OCI-LY1 (cell line): Measurements from ENCODE around the gene TMEM79.

ENCODE experiments used
- EZH2 ChIP-seq: fragments of 200-600 bp; sonication (generic), shearing (Covaris generic); IDR thresholded peaks from 2 replicates; pipeline ENCODE4 v1.8.0; 2017; ENCODE audit warnings: borderline replicate concordance, mixed run types, mild to moderate bottlenecking, antibody characterized with exemption, low read length, moderate library complexity, mixed read lengths
- TF ChIP-seq, protein P1 (sequence below): fragments of 200-600 bp; sonication (generic), shearing (Covaris generic); IDR thresholded peaks from 2 replicates; pipeline ENCODE4 v1.5.1; 2017; ENCODE audit warnings: mild to moderate bottlenecking, antibody characterized with exemption, low read length, moderate library complexity, mixed read lengths

DNA sequence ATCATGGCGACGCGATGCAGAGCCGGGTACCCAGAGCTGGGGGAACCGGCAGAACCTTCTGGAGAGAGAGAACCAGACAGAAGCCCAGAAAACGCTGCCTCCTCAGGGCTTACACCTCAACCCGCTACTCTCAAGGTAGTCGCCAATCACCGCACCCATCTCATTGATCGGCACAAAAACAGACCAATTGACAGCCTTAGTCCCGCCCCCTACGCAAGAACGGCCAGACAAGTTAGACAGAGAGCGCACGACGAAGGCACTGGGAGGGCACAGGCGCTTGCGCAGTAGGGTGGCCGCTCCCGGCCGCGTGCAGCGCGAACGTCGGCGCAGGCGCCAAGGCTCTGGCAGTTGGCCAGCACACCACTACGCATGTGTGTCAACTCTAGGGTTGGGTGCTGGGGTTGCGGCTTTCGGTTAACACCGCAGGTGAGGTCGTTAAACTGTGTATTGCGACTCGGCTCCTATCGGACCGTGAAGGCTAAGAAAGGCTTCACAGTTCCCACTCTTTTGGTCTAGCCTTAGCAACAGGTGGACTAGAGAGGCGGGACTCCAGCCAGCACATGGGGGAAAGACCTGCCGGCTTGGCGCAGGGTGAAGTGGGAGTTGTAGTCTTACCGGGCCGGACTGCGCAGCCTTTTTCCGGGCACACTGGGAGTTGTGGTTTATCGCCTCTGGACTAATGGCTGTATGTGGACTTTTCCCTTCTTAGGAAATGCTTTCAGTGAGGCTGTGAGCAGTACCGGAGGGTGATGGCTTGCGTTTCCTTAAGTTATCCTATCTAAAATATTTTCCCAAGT, 54.3 kb downstream of the TMEM79 start, which contains the start of the genes CCT3 and TSACC:
- TF ChIP-seq, protein P1, sequence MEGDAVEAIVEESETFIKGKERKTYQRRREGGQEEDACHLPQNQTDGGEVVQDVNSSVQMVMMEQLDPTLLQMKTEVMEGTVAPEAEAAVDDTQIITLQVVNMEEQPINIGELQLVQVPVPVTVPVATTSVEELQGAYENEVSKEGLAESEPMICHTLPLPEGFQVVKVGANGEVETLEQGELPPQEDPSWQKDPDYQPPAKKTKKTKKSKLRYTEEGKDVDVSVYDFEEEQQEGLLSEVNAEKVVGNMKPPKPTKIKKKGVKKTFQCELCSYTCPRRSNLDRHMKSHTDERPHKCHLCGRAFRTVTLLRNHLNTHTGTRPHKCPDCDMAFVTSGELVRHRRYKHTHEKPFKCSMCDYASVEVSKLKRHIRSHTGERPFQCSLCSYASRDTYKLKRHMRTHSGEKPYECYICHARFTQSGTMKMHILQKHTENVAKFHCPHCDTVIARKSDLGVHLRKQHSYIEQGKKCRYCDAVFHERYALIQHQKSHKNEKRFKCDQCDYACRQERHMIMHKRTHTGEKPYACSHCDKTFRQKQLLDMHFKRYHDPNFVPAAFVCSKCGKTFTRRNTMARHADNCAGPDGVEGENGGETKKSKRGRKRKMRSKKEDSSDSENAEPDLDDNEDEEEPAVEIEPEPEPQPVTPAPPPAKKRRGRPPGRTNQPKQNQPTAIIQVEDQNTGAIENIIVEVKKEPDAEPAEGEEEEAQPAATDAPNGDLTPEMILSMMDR, result no peak
- no peak for TF ChIP-seq EZH2
